ENCODE data around the gene ERC2.

Gene ERC2

DNA sequence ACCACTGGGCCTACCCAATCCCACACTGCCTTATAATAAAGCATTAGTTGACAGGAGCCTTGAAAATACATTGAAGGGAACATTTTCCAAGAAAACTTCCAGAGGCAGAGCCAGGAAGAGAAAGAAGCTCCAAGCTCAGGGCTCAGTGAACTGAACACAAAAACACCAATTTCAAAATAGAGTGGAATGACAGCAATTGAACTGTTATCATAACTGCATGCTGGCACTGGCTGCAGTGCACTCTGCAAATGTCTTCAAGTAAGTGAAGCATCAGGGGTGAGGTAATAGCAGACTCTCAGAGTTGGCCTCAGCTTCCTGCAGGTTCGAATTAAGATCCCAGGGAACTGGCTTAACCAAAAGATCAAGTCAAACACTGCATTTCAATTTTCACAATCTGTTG is 593.2 kb downstream of the ERC2 start:
- no peaks in the 10 kb centered on the region for H3K9me3 ChIP-seq
- no peak for TF ChIP-seq CTCF (IDR thresholded peaks at IDR 0.05; ENCODE audit: low read depth, low read length)
- no peak for DNase-seq
- no peaks in the 10 kb centered on the region for H3K27me3 ChIP-seq
- H3K4me3 ChIP-seq (ENCODE audit: low read depth, low read length) = no peak overlapping the region
- H3K4me1 ChIP-seq = no peaks in the 10 kb centered on the region
- no peaks in the 10 kb centered on the region for H3K36me3 ChIP-seq

GRCh38 chr3:55873523-55874254 is 594.6 kb downstream of the ERC2 start:
- Histone ChIP-seq H3K9me3 (no peaks in the 10 kb centered on the region), H3K27me3 (no peaks in the 10 kb centered on the region), H3K4me1 (no peaks in the 10 kb centered on the region), H3K4me3 (ENCODE audit: low read depth, low read length) (no peak overlapping the region), H3K36me3 (no peaks in the 10 kb centered on the region)
- TF ChIP-seq CTCF (IDR thresholded peaks at IDR 0.05; ENCODE audit: low read depth, low read length) = no peak
- no peak for DNase-seq

GRCh38 chr3:55870594-55870993 is 597.7 kb downstream of the ERC2 start:
- DNase-seq = no peak
- H3K4me1 ChIP-seq = no peaks in the 10 kb centered on the region
- no peaks in the 10 kb centered on the region for H3K36me3 ChIP-seq
- no peaks in the 10 kb centered on the region for H3K27me3 ChIP-seq
- TF ChIP-seq CTCF (IDR thresholded peaks at IDR 0.05; ENCODE audit: low read depth, low read length) = no peak
- no peak overlapping the region for H3K4me3 ChIP-seq (ENCODE audit: low read depth, low read length)
- H3K9me3 ChIP-seq = no peaks in the 10 kb centered on the region

DNA sequence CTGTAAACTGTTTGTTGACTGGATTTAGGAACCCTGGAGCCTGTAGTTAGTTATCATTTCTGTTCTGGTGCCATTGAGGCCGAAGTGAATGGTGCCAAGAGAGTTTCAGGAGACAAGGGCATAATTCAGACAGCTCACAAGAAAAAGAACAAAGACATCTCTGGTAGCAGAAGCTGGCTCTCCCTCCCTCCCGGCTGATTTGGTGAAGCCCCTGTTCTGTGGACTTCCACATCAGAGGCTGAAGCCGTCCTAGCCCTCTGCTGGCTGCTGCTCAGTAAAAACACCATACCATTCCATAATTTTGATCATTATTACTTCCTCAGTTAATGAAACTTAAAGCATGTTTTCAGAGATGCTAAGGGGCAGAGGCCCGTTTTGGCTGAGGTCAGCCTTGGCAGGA is 599.9 kb downstream of the ERC2 start:
- 0 out of 2 replicates have a peak, but pooled peaks have one; percentile 6 for TF ChIP-seq CTCF (IDR thresholded peaks at IDR 0.05; ENCODE audit: low read depth, low read length)
- Histone ChIP-seq H3K36me3 (no peaks in the 10 kb centered on the region), H3K4me1 (no peaks in the 10 kb centered on the region), H3K27me3 (no peaks in the 10 kb centered on the region), H3K9me3 (no peaks in the 10 kb centered on the region), H3K4me3 (ENCODE audit: low read depth, low read length) (no peak overlapping the region)
- DNase-seq = no peak

- no peaks in the 10 kb centered on the region for H3K36me3 ChIP-seq
- H3K9me3 ChIP-seq = no peaks in the 10 kb centered on the region
- no peak for TF ChIP-seq CTCF (IDR thresholded peaks at IDR 0.05; ENCODE audit: low read depth, low read length)
- no peaks in the 10 kb centered on the region for H3K27me3 ChIP-seq
- no peak for DNase-seq
- no peaks in the 10 kb centered on the region for H3K4me1 ChIP-seq
- H3K4me3 ChIP-seq (ENCODE audit: low read depth, low read length) = no peak overlapping the region
These were observed 605.2 kb downstream of the ERC2 start for GRCh38 chr3:55863028-55863427.

DNA sequence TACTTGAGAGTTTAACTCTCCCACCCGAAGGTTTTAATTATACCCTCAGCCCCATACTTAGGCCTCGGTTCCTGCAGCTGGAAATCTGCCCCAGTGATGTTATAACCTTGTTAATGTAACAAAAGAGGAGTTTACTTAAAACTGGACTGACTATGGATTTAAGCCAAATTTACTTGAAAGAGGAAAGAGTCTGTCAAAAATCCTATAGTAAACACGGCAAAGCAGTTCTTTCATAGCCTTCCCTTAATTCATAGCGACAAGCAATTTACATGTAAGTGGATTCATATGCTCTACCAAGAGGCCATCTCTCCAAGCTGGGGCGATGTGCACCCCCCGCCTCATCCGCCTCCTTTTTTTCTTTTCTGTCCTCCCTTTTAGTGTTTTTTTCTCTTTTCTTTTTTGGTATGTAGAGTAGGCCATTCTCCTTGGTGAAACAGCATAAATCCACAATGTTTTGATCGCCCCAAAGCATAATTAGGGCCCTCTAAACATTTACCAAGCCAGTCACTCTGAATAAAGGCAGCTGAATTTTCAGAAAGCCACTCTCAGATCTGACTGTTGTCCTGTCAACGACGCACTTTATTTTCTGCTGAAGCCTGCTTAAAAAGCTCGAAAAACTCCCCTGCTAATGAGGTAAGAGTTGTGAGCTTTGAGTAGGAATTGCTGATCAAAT is 608.1 kb downstream of the ERC2 start:
- Histone ChIP-seq H3K36me3 (no peaks in the 10 kb centered on the region), H3K4me1 (no peaks in the 10 kb centered on the region), H3K4me3 (ENCODE audit: low read depth, low read length) (no peak overlapping the region), H3K9me3 (no peaks in the 10 kb centered on the region), H3K27me3 (no peaks in the 10 kb centered on the region)
- no peak for TF ChIP-seq CTCF (IDR thresholded peaks at IDR 0.05; ENCODE audit: low read depth, low read length)
- DNase-seq = no peak
